Keratinocyte (primary cell): ENCODE results near the gene ERG.

ENCODE experiments used
- EZH2 ChIP-seq: IDR thresholded peaks from one replicate; pipeline ENCODE4 v1.6.1; 2012; ENCODE audit warnings: inconsistent platforms, mild to moderate bottlenecking, low read length, moderate library complexity
- TF ChIP-seq, protein P1 (sequence below), 3 experiments: IDR thresholded peaks in 1 of 3; conservative IDR thresholded peaks in 1 of 3; optimal IDR thresholded peaks in 1 of 3; 2 replicates in 2 of 3; 3 replicates in 1 of 3; pipeline versions ENCODE3 to v1.5.1; 2011; ENCODE audit warnings: low read length in 3 of 3, mild to moderate bottlenecking in 3 of 3, moderate library complexity in 2 of 3, control low read depth in 1 of 3, inconsistent platforms in 1 of 3; ENCODE audit not compliant: insufficient read depth in 2 of 3; ENCODE audit errors: extremely low read depth in 1 of 3

DNA sequence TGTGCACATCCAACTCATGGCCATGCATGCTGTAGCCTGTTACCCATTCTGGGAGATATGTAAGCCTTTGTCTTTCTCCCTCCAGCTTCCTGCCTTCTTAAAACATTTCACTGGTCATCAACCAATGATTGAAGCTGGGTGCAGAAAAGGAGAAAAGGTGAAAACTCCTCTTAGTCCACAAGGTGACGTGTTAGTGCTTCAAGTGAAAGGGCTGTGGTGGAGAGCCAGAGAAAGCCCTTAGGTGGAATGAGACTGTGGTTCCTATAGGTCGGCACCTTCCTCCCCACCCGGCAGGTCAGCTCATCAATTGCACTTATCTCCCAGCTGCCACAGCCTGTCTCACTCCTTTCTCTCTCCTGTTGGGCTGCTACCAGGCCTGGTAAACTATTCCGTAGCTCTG lies 30.4 kb downstream of the ERG start:
- TF ChIP-seq, protein P1, sequence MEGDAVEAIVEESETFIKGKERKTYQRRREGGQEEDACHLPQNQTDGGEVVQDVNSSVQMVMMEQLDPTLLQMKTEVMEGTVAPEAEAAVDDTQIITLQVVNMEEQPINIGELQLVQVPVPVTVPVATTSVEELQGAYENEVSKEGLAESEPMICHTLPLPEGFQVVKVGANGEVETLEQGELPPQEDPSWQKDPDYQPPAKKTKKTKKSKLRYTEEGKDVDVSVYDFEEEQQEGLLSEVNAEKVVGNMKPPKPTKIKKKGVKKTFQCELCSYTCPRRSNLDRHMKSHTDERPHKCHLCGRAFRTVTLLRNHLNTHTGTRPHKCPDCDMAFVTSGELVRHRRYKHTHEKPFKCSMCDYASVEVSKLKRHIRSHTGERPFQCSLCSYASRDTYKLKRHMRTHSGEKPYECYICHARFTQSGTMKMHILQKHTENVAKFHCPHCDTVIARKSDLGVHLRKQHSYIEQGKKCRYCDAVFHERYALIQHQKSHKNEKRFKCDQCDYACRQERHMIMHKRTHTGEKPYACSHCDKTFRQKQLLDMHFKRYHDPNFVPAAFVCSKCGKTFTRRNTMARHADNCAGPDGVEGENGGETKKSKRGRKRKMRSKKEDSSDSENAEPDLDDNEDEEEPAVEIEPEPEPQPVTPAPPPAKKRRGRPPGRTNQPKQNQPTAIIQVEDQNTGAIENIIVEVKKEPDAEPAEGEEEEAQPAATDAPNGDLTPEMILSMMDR (optimal IDR thresholded peaks at IDR 0.05 in 1 of 3, IDR thresholded peaks at IDR 0.05 in 1 of 3, conservative IDR thresholded peaks at IDR 0.05 in 1 of 3; ENCODE audit: extremely low read depth in 1 of 3, insufficient read depth in 2 of 3, low read length in 3 of 3) = no peak
- TF ChIP-seq EZH2 = no peak
